ENCODE results near the gene ARL4D. TPM values are rescaled to one million over a fixed set of nuclear protein-coding genes. Genes with fewer than 3 reads are reported as not detected.

The ARL4D gene
- total and polyA plus RNA-seq, 2 of the 8 experiments (the other 6 are each of a cell fraction or from before 2014, with no cell fraction given), result 8.4 to 9.2 TPM

DNA sequence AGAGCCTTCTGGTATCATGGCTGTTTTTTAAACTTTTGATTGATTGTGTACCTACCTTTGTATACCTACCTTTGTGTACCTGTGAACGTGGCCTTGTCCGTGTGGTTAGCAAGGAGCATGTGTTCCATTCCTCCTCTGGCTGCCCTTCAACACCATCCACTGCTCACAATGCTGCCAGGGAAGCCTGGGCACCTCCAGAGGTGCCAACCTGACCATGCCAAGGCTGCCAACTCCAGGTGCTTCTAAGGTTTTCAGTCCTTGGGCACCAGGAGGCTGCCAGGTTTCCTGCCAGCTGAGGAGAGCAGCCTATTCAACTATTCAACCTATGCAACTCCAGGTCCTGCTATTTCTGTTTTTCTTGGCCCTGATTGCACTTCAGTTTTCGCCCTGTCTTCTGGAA is 17.6 kb upstream of the ARL4D start (continued):
- TF ChIP-seq, protein P1, sequence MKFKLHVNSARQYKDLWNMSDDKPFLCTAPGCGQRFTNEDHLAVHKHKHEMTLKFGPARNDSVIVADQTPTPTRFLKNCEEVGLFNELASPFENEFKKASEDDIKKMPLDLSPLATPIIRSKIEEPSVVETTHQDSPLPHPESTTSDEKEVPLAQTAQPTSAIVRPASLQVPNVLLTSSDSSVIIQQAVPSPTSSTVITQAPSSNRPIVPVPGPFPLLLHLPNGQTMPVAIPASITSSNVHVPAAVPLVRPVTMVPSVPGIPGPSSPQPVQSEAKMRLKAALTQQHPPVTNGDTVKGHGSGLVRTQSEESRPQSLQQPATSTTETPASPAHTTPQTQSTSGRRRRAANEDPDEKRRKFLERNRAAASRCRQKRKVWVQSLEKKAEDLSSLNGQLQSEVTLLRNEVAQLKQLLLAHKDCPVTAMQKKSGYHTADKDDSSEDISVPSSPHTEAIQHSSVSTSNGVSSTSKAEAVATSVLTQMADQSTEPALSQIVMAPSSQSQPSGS (IDR thresholded peaks at IDR 0.05; ENCODE audit: low read length), result no peak
- TF ChIP-seq SP2 (IDR thresholded peaks at IDR 0.05; ENCODE audit: low read length) (no peak), POLR2AphosphoS5 (IDR thresholded peaks at IDR 0.05; ENCODE audit: low read depth, low read length) (no peak), POLR2A (IDR thresholded peaks at IDR 0.05; ENCODE audit: control extremely low read depth in 1 of 2, low read depth in 2 of 2, low read length in 2 of 2) (no peak), TBP (IDR thresholded peaks at IDR 0.05; ENCODE audit: low read depth, low read length) (no peak), HDAC2 (IDR thresholded peaks at IDR 0.05; ENCODE audit: borderline replicate concordance in 1 of 2, low read depth in 2 of 2, low read length in 2 of 2) (no peak), JUN (IDR thresholded peaks at IDR 0.05; ENCODE audit: low read depth, low read length) (no peak)
- TF ChIP-seq, protein P2, sequence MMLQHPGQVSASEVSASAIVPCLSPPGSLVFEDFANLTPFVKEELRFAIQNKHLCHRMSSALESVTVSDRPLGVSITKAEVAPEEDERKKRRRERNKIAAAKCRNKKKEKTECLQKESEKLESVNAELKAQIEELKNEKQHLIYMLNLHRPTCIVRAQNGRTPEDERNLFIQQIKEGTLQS (IDR thresholded peaks at IDR 0.05; ENCODE audit: insufficient read depth, low read depth, low read length), result no peak
